ENCODE data around the gene PKNOX1.
"Not testable (repeated sequence)": the region's sequence is repeated elsewhere in the genome, so short reads cannot be mapped to it uniquely, and the experiment has no call there.

GRCh38 chr21:42936360-42936759 lies 38.0 kb upstream of the PKNOX1 start:
- TF ChIP-seq ZC3H10 (CRISPR knock-in tag; IDR thresholded peaks at IDR 0.05); ARNTL (CRISPR knock-in tag; IDR thresholded peaks at IDR 0.05; ENCODE audit: borderline replicate concordance, low read depth); PATZ1 (CRISPR knock-in tag; IDR thresholded peaks at IDR 0.05; ENCODE audit: borderline replicate concordance); CSRNP3 (CRISPR knock-in tag; IDR thresholded peaks at IDR 0.05); POU6F1 (CRISPR knock-in tag; IDR thresholded peaks at IDR 0.05; ENCODE audit: borderline replicate concordance, low read depth): not testable (repeated sequence)
